Activated CD8-positive, alpha-beta memory T cell treated with anti-CD3 and anti-CD28 coated beads for 48 hours (primary cell): ENCODE data around the gene QTRT2.
A peak's percentile ranks its signal among the peaks of the same experiment; 100 is the strongest.

Experiments
- DNase-seq, 3 experiments: peaks; one replicate each; pipeline ENCODE4 v3.0.0-alpha.2; 2020; ENCODE audit warnings: low read depth in 2 of 3, low spot score in 2 of 3

The QTRT2 gene

GRCh38 chr3:114056130-114057010 lies at the start of gene QTRT2, which contains the start of gene CCDC191:
Gene QTRT2, plus strand, starts transcription at chr3:114056737. Its CDS starts 8,521 bp downstream, at chr3:114065258.
Gene CCDC191, minus strand, starts transcription at chr3:114056526. Its CDS starts 60 bp downstream, at chr3:114056466.
- DNase-seq, result peak; percentile 84 to 98 (median 92)

GRCh38 chr3:114011059-114011797 lies 45.3 kb upstream of the QTRT2 start:
- DNase-seq, result no peak

- no peak for DNase-seq
These were observed 42.3 kb upstream of the QTRT2 start for GRCh38 chr3:114014211-114014610.

- DNase-seq, result no peak
These were observed 37.1 kb upstream of the QTRT2 start for GRCh38 chr3:114019486-114019885.

GRCh38 chr3:114020907-114021306 lies 35.6 kb upstream of the QTRT2 start:
- DNase-seq, result no peak

GRCh38 chr3:114022145-114022802 lies 34.3 kb upstream of the QTRT2 start:
- DNase-seq, result no peak

GRCh38 chr3:114025451-114025850 lies 31.1 kb upstream of the QTRT2 start:
- DNase-seq, result no peak

- DNase-seq, result no peak
These were observed 30.2 kb upstream of the QTRT2 start for GRCh38 chr3:114026331-114026730.

- no peak for DNase-seq
These were observed 22.8 kb upstream of the QTRT2 start for GRCh38 chr3:114033721-114034120.

GRCh38 chr3:114034211-114034610 lies 22.3 kb upstream of the QTRT2 start:
- DNase-seq, result no peak

GRCh38 chr3:114034787-114035545 lies 21.6 kb upstream of the QTRT2 start:
- DNase-seq, result no peak

- no peak for DNase-seq
These were observed 20.6 kb upstream of the QTRT2 start for GRCh38 chr3:114035896-114036295.

GRCh38 chr3:114043205-114043604 lies 13.3 kb upstream of the QTRT2 start:
- no peak for DNase-seq

GRCh38 chr3:114052216-114052615 lies 4.3 kb upstream of the QTRT2 start:
- no peak for DNase-seq

- DNase-seq, result no peak
These were observed 442 bp downstream of the QTRT2 start for GRCh38 chr3:114057011-114057347.

GRCh38 chr3:114058646-114059045 lies 2.1 kb downstream of the QTRT2 start:
- DNase-seq, result no peak

- DNase-seq, result no peak
These were observed 4.5 kb downstream of the QTRT2 start for GRCh38 chr3:114060906-114061655.

GRCh38 chr3:114067804-114068203 lies 11.3 kb downstream of the QTRT2 start:
- no peak for DNase-seq

GRCh38 chr3:114068336-114068735 lies 11.8 kb downstream of the QTRT2 start:
- no peak for DNase-seq

GRCh38 chr3:114071786-114072185 lies 15.2 kb downstream of the QTRT2 start:
- DNase-seq, result no peak
